ENCODE data around the gene THUMPD2.

DNA sequence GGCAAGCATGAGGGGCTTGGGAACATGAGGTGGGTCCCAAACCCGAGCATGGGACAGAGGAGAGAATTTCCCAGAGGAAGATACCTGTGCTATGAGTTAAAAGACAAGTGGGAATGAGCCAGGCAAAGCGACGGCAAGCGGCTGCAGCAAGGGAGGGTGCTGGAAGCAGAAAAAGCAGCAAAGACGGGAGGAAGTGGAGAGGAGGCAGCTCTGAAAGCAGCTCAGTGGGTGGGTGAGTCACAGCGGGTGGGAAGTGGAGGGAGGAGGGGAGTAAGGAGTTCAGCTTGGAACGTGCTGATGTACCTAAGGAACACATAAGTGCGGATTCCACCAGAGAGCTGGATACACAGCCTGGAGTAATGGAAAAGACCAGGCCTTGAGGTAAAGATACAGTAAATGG lies 41.4 kb downstream of the THUMPD2 start:
- TF ChIP-seq, protein P1, sequence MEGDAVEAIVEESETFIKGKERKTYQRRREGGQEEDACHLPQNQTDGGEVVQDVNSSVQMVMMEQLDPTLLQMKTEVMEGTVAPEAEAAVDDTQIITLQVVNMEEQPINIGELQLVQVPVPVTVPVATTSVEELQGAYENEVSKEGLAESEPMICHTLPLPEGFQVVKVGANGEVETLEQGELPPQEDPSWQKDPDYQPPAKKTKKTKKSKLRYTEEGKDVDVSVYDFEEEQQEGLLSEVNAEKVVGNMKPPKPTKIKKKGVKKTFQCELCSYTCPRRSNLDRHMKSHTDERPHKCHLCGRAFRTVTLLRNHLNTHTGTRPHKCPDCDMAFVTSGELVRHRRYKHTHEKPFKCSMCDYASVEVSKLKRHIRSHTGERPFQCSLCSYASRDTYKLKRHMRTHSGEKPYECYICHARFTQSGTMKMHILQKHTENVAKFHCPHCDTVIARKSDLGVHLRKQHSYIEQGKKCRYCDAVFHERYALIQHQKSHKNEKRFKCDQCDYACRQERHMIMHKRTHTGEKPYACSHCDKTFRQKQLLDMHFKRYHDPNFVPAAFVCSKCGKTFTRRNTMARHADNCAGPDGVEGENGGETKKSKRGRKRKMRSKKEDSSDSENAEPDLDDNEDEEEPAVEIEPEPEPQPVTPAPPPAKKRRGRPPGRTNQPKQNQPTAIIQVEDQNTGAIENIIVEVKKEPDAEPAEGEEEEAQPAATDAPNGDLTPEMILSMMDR (IDR thresholded peaks at IDR 0.05): no peak
- TF ChIP-seq POLR2A (IDR thresholded peaks at IDR 0.05): no peak
- no peak for TF ChIP-seq EP300 (IDR thresholded peaks at IDR 0.05)

All from ovary (tissue), 3 donors.